WERI-Rb-1 (cell line): ENCODE data around the gene C7.

Experiments
- DNase-seq: peaks from one replicate; pipeline ENCODE4 v3.0.0-alpha.2; 2020
- H3K27ac ChIP-seq: fragments of 250-450 bp; sonication (Bioruptor Pico); 2 replicates; pipeline ENCODE4 v1.5.1; 2020; ENCODE audit warnings: mild to moderate bottlenecking, moderate library complexity
- H3K27me3 ChIP-seq: fragments of 250-450 bp; sonication (Bioruptor Pico); 2 replicates; pipeline ENCODE4 v1.5.1; 2021; ENCODE audit warnings: mild to moderate bottlenecking, low read depth, moderate library complexity; ENCODE audit not compliant: insufficient read depth, severe bottlenecking
- H3K36me3 ChIP-seq: fragments of 250-450 bp; sonication (Bioruptor Pico); 2 replicates; pipeline ENCODE4 v1.5.1; 2020; ENCODE audit warnings: mild to moderate bottlenecking, moderate library complexity
- H3K4me3 ChIP-seq: 2 replicates; pipeline ENCODE4 v1.5.1; 2011; ENCODE audit warnings: low read depth, mild to moderate bottlenecking, control low read depth, low read length
- H3K9me3 ChIP-seq: fragments of 250-450 bp; sonication (Bioruptor Pico); 2 replicates; pipeline ENCODE4 v1.5.1; 2021; ENCODE audit warnings: mild to moderate bottlenecking, moderate library complexity; ENCODE audit not compliant: severe bottlenecking
- TF ChIP-seq, protein P1 (sequence below): IDR thresholded peaks from 2 replicates; pipeline ENCODE4 v1.5.1; 2011; ENCODE audit warnings: low read depth, mild to moderate bottlenecking, control low read depth, inconsistent platforms, low read length

Gene C7

DNA sequence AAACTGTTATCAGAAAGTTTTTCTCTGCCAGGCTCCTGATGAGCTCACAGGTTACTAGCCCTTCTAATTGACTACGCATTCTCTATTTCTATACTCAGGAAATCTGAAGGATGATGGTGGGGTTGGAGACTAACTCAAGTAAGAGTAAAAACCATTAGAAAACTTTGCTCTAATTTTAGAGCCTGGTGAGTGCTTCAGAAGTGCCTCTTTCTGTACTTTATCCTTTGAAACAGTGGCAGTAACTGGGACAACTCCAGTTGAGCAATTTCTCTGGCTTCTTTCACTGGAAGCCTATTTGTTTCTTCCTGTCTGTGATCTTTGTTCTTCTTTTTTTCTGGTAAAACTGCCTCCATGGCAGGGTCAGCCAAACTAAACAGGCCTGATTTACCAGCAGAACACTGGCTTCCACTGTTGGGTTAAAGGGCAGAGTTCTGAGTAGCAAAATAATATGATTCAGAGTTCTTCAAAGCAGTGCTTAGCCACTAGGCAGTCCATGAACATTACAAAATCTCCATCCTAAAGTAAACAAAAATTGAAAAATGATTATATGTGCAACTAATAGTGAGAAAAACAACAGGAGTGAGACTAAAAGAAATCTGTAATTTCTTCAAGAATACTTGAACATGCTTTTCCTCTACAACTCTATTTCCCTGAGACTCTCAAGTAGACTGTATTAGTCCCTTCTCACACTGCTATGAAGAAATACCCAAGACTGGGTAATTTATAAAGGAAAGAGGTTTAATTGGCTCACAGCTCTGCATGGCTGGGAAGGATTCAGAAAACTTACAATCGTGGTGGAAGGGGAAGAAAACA, 82.1 kb downstream of the C7 start:
- H3K27me3 ChIP-seq, result no peaks in the 10 kb centered on the region
- H3K9me3 ChIP-seq, result peaks cover 7% of the 10 kb centered on the region
- DNase-seq, result no peak
- no peaks in the 10 kb centered on the region for H3K36me3 ChIP-seq
- no peak overlapping the region for H3K27ac ChIP-seq
- no peak overlapping the region for H3K4me3 ChIP-seq
- TF ChIP-seq, protein P1, sequence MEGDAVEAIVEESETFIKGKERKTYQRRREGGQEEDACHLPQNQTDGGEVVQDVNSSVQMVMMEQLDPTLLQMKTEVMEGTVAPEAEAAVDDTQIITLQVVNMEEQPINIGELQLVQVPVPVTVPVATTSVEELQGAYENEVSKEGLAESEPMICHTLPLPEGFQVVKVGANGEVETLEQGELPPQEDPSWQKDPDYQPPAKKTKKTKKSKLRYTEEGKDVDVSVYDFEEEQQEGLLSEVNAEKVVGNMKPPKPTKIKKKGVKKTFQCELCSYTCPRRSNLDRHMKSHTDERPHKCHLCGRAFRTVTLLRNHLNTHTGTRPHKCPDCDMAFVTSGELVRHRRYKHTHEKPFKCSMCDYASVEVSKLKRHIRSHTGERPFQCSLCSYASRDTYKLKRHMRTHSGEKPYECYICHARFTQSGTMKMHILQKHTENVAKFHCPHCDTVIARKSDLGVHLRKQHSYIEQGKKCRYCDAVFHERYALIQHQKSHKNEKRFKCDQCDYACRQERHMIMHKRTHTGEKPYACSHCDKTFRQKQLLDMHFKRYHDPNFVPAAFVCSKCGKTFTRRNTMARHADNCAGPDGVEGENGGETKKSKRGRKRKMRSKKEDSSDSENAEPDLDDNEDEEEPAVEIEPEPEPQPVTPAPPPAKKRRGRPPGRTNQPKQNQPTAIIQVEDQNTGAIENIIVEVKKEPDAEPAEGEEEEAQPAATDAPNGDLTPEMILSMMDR, result no peak

- Histone ChIP-seq H3K36me3 (no peaks in the 10 kb centered on the region), H3K27me3 (no peaks in the 10 kb centered on the region), H3K9me3 (peaks cover 6% of the 10 kb centered on the region), H3K4me3 (no peak overlapping the region), H3K27ac (no peak overlapping the region)
- DNase-seq, result no peak
- TF ChIP-seq, protein P1, result no peak
Measured at GRCh38 chr5:40991981-40992559, 82.8 kb downstream of the C7 start.

- no peak overlapping the region for H3K4me3 ChIP-seq
- no peaks in the 10 kb centered on the region for H3K9me3 ChIP-seq
- DNase-seq, result no peak
- H3K27ac ChIP-seq, result no peak overlapping the region
- H3K36me3 ChIP-seq, result no peaks in the 10 kb centered on the region
- no peaks in the 10 kb centered on the region for H3K27me3 ChIP-seq
- TF ChIP-seq, protein P1, result no peak
Measured at GRCh38 chr5:40995801-40996586, 86.7 kb downstream of the C7 start.

DNA sequence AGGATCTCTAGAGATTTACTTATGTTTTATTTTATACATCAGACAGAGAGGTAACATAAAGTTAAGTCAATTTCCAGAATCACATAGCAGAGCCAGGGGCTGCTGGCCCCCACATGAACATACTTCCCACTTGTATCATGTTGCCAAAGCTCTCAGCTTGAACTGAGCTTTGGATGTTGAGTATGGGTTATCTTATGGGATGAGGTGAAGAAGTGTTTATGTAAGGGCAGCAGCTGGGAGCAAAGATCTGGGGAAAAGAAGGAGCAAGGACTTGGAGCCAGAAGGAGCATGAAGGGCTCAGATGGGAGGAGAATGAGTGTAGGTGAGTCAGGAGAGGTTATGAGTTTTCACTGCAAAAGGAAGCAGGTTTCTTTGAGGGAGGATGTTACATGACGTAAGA, 89.8 kb downstream of the C7 start:
- H3K27me3 ChIP-seq, result no peaks in the 10 kb centered on the region
- TF ChIP-seq, protein P1, result no peak
- no peaks in the 10 kb centered on the region for H3K9me3 ChIP-seq
- no peaks in the 10 kb centered on the region for H3K36me3 ChIP-seq
- H3K4me3 ChIP-seq, result no peak overlapping the region
- no peak for DNase-seq
- no peak overlapping the region for H3K27ac ChIP-seq

- Histone ChIP-seq H3K4me3 (no peak overlapping the region), H3K9me3 (no peaks in the 10 kb centered on the region), H3K27me3 (no peaks in the 10 kb centered on the region), H3K27ac (no peak overlapping the region), H3K36me3 (no peaks in the 10 kb centered on the region)
- no peak for DNase-seq
- TF ChIP-seq, protein P1, result no peak
Measured at GRCh38 chr5:40999966-41000365, 90.7 kb downstream of the C7 start.
